NCI-H510A (cell line): ENCODE data around the gene SPRY2.
A peak's percentile ranks its signal among the peaks of the same experiment; 100 is the strongest.
"Not testable (repeated sequence)": the region's sequence is repeated elsewhere in the genome, so short reads cannot be mapped to it uniquely, and the experiment has no call there.

ENCODE experiments used
- DNase-seq: peaks from one replicate; lab custom pipeline; 2025; lab: John Stamatoyannopoulos, UW

Gene SPRY2

DNA sequence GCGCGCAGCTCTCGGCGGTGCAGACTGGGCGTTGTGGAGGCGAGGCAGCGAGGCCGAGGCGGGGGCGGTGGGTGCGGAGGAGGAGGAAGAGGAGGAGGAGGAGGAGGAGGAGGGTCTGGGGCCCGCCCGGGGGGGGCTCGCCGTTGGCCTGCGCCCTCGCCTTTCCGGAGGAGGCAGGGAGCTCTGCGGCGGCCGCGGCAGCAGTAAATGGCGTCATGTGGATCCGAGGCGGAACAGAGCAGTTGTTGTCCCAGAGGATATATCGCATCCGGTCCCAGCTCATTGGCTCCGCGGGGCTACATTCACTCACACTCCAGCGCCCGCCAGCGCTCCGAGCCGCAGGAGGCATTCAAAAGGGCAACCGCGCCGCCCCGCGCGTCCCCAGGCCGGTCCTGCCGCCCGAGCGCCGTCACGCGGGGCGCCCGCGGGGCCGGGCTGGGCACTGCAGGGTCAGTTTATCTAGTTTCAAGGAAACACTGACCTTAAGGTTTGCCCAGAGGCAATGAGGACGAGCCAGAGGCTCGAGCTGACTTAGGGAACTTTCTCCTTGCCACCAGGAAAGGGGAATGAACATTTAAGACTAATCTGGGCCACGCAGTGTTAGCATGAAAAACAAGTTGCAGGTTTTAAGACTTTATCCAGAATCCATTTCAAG, at the start of gene SPRY2:
SPRY2 (minus strand) TSS at position 26 of the 655 bp plus-strand sequence. CDS start 3,421 bp downstream, outside the sequence.
- DNase-seq = peak; percentile 48

- no peak for DNase-seq
Observed at GRCh38 chr13:80390338-80390737, 49.4 kb upstream of the SPRY2 start.

DNA sequence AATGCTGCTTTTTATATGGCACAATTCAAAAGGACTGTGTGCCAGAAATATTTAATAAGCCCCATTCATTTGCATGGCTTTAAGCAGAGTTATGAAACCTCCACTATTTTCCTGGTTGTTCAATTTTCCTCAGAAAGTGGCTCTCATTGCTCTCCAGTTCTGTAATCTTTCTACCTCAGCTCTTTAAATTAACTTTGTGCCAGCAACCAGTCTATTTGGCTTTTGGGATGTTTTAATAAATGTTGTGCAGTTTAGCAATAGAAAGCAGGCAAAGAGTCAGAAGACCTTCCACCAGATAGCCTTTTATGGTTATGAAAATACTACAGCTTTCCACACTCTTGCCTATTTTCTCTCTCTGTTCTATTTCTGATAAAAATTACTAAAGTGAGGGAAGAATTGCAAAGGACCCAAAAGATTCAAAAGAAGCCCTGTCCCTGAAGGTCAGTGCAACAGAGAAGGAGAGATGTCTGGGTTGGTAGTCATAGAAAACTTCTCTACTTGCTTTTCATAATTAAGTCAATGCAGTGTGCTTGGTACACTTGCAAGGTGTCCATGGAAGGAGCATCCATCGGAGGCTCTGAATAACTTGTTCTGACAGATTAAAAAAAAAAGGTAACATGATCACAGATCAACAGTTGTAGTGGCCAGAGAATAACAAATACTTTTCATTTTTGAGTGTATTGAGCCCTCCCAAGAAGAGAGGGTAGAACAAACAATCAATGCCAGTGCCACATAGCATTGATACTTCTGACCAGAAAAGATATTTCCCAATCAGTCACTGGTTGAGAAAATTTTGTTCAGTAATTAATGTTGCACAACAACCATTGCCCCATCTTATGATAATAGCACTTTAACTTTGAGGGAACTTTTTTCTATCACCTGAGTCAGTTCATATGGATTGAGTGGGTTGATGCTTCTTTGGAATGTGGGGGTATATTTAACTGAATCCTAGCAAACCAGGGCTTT, 48.4 kb upstream of the SPRY2 start:
- no peak for DNase-seq

DNA sequence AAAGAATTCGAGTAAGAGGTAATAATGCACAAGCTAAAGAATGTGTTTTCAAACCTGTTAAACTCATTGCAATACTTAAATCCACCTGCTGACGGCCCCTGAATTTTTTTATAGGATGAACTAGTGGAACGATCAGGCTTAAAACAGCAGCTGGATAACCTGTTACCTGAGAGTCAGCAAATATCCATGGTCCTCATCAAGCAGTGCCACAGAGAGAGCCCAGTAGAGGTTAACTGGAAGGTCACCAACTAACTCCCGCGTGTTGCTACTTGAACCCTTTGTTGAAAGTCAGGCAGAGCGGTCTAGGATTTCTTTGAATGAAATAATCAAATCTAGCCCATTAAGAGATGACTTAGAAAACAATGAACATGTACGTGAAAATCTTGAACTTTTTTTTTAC, 47.6 kb upstream of the SPRY2 start:
- peak; percentile 11 for DNase-seq

- no peak for DNase-seq
Observed at GRCh38 chr13:80386592-80386991, 45.7 kb upstream of the SPRY2 start.

- DNase-seq = no peak
Observed at GRCh38 chr13:80386002-80386401, 45.1 kb upstream of the SPRY2 start.

- DNase-seq = peak; percentile 61
Observed at GRCh38 chr13:80382576-80382975, 41.6 kb upstream of the SPRY2 start.

GRCh38 chr13:80379245-80379644, 38.3 kb upstream of the SPRY2 start:
- DNase-seq = no peak

DNA sequence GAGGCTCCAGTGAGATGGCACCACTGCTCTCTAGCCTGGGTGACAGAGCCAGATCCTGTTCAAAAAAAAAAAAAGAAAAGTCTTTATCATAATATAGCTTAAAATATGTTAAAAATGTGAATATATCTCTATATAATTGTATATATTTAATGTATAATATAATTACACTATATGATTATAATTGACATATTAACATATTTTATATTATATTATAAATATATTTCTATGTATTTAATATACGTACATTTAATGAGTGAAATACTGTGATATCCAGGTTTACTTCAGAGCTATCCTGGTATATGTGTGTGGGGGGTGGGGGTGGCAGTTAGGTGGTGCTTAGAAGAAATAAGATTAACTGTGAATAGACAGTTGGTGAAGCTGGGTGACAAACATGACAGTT, 35.6 kb upstream of the SPRY2 start:
- no peak for DNase-seq

DNA sequence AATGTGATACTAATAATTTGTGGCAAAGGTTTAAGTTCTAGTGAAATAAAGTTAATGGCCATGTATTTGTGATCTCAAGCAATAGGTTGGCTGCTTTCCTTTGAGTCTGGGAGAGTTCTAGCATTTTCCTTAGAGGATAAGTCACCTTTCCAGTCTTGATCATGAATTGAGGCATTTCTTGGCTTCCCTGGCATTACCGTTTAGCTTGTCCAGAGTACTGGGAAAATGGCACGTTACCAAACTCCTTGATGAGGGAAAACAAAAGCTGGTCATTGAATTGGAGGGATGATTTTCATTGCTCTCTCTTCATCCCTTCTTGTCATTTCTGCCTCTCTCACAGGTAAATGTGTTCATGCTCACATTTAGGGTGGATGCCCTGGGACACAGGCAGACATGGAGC, 34.0 kb upstream of the SPRY2 start:
- DNase-seq = no peak

DNA sequence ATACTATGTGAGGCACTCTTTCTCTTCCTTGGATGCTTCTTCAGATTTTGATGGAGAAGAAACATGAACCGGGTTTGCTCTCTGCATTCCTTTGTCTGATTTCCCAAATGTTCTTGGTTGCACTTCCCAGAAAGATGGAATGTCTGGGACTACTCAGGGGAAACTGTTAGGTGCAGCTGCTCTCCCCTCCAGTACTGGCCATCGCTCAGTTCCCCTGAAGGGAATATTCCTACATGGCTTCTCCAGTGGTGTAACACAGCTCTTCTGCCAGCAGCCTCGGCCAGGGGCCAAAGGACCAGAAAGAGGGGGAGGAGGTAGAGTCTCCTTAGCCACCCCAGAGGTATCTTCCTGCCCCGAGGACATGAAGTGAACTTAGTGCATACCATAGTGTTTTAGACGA, 33.5 kb upstream of the SPRY2 start:
- no peak for DNase-seq

GRCh38 chr13:80371840-80372509, 31.0 kb upstream of the SPRY2 start:
- DNase-seq = no peak

DNA sequence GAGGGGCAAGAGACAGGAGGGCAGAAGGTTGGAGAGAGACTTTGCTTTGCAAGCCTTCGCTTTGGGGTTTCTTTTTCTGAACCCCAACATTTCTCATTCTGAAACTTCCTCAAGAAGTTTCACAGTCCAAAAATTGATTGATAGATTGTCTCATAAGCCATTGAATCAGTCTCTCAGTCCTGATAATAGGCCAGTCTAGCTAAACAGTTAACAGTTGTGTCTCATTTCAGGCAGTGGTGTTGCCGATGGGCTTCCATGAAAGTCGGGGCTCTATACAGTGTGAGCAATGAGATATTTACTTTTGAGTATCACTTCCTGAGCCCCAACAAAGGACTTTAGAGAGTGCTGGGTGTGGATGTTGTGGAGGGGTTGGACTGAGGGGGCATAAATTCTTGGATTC, 26.5 kb upstream of the SPRY2 start:
- no peak for DNase-seq

GRCh38 chr13:80363890-80364503, 23.1 kb upstream of the SPRY2 start:
- DNase-seq = no peak

DNA sequence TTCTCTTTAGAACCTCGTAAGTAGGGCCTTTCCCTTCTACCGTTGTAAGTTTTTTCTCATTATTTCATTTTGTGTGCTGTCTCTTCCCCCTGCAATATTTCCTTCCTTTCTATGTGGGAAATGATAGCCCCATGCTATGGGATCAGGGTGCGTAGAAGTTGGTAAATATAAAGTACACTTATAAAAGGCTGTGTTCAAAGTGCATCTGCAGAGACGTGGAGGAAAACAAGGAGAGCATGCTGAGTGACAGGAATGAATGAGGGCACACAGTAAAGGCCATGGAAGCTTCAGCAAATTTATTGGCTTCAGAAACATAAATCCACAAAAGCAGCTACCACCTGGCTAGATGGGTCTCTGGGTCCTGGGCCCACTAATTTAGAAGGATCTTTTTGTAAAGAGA, 21.6 kb upstream of the SPRY2 start:
- DNase-seq = no peak

DNA sequence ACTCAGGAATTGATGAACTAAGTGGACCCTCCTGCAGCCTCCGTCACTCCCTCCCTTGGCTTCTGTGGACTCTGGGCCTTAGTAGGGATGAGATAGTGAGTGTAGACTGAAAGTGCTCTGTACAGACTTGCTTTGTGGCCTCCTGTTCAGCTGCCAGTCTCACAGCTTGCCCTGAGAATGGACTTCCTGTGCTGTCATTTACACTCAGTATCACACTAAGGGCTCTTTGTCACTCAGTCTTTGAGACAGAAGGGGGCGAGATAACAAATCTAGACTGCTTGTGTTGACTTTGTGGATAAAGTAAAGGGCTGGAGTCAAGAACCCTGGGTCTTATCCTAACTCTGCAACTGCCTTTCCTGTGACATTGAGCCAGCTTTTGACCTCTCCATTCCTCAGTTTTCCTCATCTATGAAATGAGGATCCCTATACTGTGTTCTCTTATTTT, 21.0 kb upstream of the SPRY2 start:
- DNase-seq = no peak

DNA sequence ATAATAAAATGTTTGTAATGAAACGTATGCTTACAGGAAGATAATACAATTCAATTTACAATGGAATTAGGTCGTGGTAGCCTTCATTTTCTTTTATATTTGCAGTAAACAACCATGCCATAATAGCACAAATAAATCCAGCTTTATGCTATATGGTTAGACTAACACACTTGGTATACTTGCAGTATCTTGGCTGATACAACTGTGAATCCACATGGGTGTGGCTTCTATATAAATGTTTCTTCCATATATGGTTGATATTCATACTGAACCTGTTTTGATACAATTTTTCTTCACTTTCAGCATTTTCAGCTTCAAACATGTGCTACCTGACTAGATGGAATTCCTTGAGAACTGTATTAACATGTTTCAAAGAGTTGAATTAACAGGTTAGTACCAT, 20.4 kb upstream of the SPRY2 start:
- no peak for DNase-seq

GRCh38 chr13:80360453-80360800, 19.5 kb upstream of the SPRY2 start:
- no peak for DNase-seq

GRCh38 chr13:80359778-80360452, 19.0 kb upstream of the SPRY2 start:
- DNase-seq = peak; percentile 47

DNA sequence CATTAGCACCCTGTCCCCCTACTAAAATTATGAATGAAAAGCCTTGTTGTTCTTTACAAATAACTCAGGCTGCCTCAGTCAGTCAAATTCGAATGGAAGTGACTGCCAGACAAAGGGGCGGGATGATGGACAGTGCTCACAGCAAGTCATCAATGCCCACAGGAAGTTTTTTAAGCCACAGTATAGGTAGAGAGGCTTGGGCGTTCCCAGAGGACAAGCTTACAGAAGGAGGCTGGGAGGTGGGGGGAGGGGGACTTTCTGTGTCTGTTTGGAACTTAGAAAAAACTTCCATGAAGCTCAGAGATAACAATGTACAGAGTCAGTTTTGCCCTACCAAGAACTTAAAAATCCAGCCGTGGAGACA, 18.5 kb upstream of the SPRY2 start:
- no peak for DNase-seq

GRCh38 chr13:80355496-80356094, 14.7 kb upstream of the SPRY2 start:
- not testable (repeated sequence) for DNase-seq
